NCI-H460 (cell line): ENCODE measurements around the gene KIAA1549. TPM values are rescaled to one million over a fixed set of nuclear protein-coding genes. Genes with fewer than 3 reads are reported as not detected.

Source experiments
- DNase-seq: peaks from one replicate; pipeline ENCODE4 v3.0.0-alpha.2; 2016; ENCODE audit warnings: low read depth; ENCODE audit errors: extremely low read depth
- total RNA-seq: library from RNA; depleted of rRNA; stranded (reverse); fragments of >200 nt; shearing (Covaris generic); gene quantifications from 2 replicates; pipeline ENCODE4 v1.2.3, GENCODE V29; 2014

Gene KIAA1549
- total RNA-seq, 1 experiment from 2014 or later = 7.5 TPM

DNA sequence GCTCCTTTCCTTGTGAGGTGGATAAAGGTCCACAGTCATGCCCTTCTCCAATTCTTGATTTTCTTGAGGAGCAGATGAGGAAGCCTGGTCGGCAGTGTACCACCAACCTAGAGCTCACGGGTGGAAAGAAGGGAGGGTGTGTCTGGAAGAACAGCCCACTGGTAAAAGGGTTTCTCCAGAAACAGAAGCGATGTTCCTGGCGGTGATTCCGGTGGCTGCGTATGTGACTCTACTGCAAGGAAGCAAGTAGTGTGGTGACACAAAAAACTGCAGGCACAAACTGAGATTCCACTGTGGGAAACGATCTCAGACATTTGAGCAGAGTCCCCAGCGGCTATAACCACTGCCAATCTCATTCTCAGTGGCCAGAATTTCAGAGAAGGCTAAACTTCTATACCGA, 117.3 kb downstream of the KIAA1549 start:
- no peak for DNase-seq

DNA sequence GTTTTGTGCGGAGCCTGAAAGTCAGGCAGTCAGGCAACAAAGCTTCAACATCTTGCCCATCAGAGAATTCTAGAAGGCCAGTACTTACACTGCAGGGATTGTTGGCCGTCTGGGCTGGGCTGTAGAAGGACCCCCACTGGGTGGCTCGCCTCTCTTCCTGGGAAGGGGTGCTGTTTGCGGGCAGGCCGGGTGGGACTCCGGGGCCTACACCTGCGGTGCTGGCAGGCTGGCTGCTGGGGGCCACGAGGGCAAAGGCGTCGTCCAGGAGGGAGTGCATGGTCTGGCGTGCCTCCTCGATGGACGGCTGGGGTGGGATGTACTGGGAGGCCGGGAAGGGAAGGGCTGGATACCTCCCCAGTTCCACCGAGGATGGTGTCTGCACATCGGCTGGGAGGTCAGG, 120.1 kb downstream of the KIAA1549 start:
- DNase-seq = no peak

DNA sequence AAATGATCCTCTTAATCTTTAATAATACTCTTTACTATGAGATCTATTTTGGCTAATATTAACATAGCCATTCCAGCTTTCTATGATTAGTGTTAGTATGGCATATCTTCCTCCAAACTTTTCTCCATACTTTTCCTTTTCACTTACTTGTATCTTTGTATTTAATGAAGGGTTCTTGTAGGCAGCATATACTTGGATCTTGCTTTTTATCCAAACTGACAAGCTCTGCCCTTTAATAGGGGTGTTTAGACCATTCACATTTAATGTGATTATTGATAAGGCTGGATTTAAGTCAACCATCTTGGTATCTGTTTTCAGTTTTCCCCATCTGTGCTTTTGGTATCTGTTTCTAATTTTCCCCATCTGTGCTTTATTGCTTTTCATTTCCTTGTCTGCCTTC, 123.5 kb downstream of the KIAA1549 start:
- DNase-seq = no peak

DNA sequence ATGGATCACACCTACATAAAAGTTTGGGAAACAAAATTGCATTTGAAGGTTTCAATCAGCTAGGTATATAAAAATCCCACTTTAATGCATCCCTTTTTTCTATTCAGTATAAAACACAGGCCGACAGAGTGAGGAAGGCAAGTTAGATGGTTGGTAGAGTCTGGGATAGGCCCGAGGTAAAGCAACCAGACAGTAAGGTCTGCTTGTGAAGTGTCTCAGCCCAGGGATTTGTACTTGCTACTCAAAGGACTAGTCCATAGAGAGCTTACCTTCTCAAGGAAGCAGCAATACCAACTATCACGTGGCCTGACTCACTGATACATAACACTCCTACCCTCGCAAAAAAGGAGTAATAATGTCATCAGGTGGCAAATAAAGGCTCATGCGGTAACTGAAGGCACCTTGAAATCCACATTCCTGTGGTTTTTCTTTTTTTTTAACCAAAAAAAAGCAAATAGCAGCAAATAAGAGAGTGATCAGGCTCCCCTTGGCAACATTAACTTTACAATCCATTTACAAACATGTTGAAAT, 127.0 kb downstream of the KIAA1549 start:
- DNase-seq = no peak

DNA sequence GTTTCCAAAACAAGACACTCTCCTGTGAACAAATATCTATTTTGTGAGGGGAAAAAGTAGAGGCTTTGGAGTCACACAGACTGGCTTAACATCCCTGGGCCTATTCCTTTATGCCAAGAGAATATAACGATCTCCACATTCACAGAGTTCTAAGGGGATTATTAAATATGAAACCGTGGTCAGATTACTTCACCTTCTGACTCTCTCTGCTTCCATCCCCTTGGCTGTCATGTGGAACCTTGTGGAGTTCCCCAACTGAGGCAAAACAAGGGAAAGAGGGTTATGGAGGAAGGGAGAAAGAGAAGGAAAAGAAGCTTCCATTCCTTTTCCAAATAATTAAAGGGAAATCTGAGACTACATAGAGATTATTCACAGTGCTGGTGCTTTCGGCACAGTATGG, 127.7 kb downstream of the KIAA1549 start:
- no peak for DNase-seq

DNA sequence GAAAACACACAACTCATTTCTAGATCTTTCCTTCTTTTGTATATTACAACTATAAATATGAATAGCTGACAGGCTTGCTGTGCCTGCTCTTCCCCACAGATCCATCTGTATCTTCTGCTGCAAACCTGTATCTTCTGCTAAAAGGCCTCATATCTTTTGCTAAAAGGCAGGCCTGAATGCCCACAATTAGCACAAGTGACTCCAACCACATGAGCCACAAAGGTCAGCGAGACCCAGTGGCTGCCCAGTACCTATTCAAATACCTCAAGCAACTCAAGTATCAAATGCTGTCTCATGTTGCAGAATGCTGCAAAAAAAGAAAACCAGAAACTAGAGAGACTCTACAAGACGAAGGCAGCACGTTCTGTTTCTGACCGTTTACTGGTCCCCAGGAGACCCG, 128.7 kb downstream of the KIAA1549 start:
- no peak for DNase-seq

DNA sequence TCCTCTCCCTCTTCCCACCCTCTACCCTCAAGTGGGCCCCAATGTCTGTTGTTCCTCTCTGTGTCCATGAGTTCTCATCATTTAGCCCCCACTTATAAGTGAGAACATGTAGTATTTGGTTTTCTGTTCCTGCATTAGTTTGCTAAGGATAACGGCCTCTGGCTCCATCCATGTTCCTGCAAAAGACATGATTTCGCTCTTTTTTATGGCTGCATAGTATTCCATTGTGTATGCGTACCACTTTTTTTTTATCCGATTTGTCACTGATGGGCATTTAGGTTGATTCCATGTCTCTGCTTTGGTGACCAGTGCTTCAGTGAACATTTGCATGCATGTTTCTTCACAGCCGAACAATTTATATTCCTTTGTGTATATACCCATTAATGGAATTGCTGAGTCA, 131.5 kb downstream of the KIAA1549 start:
- DNase-seq = no peak

DNA sequence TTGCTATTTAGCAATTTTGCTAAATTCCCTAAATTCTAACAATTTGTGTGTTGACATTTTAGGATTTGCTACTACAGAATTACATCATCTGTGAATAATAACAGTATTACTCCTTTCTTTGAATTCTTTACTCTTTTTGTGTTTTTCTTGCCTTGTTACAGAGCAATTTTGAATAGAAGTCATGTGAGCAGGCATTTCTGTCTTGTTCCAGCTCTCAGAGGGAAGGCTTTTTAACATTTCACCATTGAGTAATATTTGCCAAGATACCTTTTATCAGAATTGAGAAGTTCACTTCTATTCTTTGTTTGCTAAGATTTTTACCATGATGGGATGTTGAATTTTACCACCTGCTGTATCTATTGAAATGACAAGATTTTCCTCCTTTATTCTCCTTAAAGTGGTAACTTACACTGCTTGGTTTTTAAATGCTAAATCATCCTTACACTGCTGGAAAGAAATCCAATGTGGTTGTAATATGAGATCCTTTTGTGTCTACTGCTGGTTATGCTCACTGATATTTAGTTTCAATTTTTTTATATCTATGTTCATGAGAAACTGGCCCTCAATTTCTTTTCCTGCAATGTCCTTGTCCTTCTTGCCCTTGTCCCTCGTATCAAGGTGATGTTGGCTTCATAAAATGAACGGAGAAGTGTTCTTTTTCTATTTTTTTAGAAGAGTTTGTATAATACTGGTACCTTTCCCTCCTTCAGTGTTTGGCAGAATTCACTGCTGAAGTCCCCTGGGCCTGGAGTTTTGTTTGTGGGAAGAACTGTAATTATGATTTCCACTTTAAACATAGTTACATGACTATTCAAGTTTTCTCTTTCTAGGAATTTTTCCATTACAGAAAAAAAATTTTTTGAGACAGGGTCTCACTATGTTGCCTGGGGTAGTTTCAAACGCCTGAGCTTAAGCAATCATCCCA, 132.9 kb downstream of the KIAA1549 start:
- DNase-seq = peak; percentile 19

DNA sequence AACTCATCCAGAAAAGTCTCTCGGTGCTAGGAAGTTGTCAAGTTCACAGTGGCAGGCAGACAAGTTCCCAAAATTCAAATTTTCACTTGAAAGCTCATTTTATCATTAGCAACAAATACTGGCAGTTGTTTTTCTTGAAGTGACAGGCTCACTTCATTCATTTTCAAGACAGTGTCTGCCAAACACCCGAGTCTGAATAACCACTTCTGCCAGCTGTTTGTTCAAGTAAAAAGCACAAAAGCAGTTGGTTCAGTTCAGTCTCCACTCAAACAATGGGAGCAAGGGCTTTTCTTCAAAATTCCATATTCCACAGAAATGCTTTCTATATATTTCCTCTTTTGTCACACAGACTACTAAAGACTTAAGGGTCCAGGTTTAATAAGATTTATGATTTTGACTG, 135.5 kb downstream of the KIAA1549 start:
- no peak for DNase-seq

DNA sequence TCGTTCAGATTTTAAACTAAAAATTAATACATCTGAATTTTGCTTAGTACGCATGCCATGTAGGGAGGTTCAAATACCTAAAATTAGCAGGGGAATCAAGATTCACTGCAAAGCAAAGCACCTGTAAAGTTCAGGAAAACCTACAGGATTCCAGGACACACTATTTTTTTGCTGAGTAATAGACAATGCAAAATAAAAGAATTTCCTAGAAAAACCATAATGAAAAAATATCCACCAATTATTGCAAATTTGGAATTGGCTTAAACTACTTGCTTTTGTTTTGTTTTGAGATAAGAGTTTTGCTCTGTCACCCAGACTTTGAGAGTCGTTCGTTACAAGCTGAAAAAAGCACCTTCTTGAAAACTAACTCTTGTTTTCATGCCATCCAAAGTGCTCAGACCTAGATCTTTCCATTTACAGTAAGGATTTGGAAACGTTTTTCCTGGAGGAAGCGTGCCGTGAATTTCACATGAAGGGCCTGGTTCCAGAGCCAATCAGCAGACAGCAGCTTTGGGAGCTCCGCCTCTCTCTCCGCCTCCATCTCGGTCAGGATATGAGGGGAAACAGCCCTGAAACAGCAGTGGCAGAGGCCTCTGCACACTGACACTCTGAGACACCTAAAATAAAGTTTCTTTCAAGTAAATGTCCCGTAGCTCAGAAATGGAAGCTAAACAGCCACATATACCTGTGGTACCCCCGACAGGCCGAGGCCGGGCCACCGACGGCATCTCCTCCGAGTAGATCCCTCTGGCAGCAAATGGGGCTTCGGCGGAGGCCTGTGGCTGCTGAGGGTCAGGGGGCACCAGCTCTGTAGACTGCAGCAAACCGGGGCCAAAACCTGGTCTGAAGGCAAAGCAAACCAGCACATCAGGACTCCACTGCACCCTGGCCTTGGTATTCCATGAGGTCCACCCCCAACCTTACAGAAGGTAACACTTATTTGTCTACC, 137.3 kb downstream of the KIAA1549 start:
- no peak for DNase-seq

DNA sequence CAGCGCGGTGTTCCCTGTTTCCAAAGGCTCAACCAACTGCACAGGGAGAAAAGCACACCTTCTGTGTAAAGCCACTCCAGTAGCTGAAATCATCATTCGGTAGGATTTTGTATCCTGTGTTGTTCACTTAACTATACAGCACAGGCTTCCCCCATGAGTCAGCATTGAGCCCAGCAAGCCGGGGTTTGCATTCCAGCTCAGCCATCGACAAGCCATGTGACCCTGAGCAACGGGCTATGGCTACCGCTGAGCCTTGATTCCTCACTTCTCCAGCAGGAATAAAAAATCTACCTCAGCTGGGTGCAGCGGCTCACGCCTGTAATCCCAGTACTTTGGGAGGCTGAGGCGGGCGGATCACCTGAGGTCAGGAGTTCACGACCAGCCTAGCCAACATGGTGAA, 139.1 kb downstream of the KIAA1549 start:
- no peak for DNase-seq

DNA sequence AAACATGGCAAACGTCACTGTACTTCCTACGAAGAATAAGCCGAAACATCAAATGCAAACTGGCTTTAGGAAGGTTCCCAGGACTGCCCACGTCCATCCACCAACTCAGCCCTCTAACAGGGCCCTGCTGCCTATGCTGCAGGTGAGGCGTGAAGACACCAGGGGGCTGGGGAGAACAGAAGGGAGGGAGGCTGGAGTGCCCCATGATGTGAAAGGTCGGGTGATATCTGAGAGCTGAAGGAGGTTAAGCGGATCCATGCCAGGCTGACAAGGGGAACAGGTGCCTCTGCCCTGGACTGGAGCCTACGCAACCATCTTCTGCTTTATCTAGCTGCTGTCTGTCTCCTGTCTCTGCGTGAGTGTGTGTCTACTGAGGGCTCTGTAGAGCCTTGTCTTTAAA, 143.0 kb downstream of the KIAA1549 start:
- DNase-seq = no peak

DNA sequence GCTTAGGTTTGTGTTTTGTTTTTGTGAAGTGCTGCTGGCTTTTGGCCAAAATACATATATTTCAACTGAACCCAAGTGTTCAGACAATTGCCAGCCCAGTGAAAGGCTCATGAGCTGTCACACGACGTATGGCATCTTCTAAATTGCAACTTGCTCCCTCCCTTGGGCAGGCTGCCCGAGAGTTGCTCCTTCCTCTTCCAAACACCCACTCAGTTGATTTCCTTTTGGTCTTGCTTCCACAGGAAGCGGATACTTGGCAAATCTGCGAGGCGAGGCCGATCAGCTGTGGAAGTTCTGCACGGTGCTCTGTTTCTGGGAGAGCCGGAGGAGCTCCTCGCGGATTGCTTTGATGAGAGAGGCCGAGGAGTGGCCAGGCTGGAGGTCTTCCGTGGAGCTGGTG, 143.6 kb downstream of the KIAA1549 start:
- no peak for DNase-seq

DNA sequence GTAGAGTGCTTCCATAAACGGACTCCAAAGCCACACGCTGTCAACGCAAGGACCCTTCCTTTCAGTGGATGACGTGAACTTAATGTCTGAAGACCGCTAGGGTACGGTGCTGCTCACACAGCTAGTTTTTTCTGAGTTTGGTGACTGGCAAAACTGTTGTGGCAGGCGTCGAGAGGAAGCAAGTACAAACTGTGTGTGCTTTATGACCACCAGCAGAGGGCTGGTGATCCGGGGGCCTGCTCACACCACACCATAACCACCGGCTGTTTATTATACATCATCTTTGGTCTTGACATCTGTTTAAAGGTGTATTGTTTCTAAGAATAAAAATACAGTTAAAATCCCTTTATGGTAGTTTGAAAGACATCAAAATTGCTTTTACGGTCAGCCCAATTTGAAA, 146.1 kb downstream of the KIAA1549 start:
- DNase-seq = no peak

DNA sequence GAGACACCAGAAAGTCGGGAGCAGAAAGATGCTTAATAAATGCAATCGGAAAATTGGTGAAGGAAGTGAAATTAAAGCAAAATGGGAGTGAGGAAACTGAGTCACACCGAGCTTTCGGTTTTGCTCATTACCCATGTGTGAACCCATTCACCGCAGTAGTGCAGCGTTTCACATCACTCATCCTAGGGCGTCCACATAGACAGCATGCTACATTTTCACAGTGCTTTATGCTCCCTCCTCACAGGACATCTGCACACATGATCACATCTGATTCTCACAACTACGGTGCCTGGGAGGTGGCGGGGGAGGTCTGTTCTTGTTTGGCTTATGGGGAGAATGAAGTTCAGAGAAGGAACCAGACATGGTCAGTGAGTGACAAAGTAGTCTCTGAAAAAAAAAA, 146.6 kb downstream of the KIAA1549 start:
- DNase-seq = no peak

DNA sequence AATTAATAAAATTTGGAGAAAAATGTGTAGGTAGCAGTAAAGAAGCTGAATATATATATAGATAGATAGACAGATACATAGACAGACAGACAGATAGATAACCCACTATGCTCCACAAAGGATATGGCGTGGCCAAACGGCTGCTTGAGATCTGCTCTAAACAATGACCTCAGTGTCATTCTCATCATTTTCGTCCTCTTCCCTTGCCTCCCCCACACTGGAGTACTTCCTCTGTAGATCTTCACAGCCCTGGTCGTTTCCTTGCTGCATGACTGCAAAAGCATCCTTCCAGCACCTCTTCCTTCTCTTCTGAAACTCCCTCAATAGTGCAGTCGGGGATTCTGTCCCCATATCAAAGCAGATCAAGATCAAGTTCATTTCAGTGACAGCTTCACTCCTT, 147.6 kb downstream of the KIAA1549 start:
- DNase-seq = no peak

DNA sequence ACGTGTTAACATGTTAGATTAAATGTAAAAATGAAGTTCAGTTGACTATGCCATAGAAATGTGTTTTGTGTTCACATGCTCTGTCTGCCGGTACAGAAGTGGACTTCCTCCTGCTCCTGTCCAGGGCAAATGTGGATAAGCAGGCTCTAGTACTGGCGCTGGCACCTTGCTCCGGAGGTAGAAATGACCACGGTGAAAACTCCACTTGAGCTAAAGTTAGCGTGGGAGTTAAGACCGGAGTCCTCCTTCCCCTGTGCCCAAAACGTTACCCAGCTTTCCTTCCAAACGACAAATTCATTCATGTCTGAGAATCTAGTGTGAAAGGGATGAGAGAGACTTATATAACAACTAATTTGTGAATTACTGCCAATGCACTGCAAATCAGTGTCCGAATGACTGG, 148.2 kb downstream of the KIAA1549 start:
- no peak for DNase-seq

DNA sequence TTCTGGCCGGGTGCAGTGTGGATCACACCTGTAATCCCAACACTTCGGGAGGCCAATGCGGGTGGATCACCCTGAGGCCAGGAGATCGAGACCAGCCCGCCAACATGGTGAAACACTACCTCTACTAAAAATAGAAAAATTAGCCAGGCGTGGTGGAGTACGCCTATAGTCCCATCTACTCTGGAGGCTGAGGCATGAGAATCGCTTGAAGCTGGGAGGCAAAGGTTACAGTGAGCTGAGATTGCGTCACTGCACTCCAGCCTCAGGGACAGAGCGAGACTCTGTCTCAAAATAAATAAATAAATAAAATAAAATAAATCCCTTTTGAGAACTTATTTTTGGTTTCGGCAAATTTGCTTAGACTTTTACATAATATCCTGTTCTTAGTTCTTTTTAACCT, 151.9 kb downstream of the KIAA1549 start:
- no peak for DNase-seq

DNA sequence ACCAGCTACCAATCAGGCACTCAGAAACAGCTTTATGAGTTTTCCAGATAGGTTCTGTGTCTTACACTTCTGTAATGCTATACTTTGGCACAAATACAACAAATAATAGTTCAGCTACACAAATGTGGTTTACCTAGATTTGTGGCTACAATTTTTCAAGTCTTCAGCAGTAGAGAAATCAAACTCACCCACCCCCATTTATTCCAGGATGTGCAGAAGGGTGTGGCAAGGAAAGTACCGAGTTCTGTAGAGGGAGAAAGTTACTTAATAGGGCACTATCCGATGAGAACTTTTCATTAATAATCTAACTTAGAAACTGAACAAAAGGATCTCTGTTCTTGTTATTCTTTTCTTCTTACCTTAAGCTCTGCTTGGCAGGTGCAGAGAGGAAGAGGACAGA, 152.9 kb downstream of the KIAA1549 start:
- no peak for DNase-seq

DNA sequence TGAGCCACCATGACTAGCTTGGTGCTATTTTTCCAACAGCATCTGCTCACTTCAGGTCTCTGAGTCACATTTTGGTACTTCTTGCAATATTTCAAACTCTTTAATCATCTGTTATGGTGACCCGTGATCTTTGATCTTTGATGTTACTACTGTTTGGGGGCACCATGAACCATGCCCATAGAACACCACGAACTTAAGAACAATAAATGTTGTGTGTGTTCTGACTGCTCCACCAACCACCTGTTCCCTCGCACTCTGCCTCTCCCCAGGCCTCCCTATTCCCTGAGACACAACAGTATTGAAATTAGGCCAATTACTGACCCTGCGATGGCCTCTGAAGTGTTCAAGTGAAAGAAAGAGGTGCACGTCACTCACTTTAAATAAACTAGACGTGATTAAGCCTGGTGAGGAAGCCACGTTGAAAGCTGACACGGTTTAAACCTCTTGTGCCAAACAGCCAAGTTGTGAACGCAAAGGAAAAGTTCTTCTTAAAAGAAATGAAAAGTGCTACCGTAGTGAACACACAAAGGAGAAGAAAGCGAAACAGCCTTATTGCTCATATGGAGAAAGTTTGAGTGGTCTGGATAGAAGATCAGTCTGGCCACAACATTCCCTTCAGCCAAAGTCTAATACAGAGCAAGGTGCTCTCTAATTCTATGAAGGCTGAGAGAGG, 156.0 kb downstream of the KIAA1549 start:
- no peak for DNase-seq
